GM13976 (cell line): Measurements from ENCODE around the gene MLKL.
"Not testable (repeated sequence)": the region's sequence is repeated elsewhere in the genome, so short reads cannot be mapped to it uniquely, and the experiment has no call there.

Source experiments
- DNase-seq: peaks from one replicate; pipeline ENCODE4 v3.0.0; 2012; ENCODE audit warnings: low spot score
- in situ Hi-C: fragments of 300-500 bp; cut with MboI; formaldehyde crosslinking; loops from one replicate; pipeline ENCODE4 v1.12.0; 2022; ENCODE audit warnings: low sequenced_read_pairs, mixed read lengths, inconsistent platforms; ENCODE audit not compliant: unreplicated experiment
- TF ChIP-seq, protein P1 (sequence below): IDR thresholded peaks from 2 replicates; pipeline ENCODE4 v1.5.1; 2012; ENCODE audit warnings: borderline replicate concordance, mild to moderate bottlenecking; ENCODE audit not compliant: insufficient read depth; ENCODE audit errors: extremely low read depth, missing control alignments, control extremely low read depth

The MLKL gene

DNA sequence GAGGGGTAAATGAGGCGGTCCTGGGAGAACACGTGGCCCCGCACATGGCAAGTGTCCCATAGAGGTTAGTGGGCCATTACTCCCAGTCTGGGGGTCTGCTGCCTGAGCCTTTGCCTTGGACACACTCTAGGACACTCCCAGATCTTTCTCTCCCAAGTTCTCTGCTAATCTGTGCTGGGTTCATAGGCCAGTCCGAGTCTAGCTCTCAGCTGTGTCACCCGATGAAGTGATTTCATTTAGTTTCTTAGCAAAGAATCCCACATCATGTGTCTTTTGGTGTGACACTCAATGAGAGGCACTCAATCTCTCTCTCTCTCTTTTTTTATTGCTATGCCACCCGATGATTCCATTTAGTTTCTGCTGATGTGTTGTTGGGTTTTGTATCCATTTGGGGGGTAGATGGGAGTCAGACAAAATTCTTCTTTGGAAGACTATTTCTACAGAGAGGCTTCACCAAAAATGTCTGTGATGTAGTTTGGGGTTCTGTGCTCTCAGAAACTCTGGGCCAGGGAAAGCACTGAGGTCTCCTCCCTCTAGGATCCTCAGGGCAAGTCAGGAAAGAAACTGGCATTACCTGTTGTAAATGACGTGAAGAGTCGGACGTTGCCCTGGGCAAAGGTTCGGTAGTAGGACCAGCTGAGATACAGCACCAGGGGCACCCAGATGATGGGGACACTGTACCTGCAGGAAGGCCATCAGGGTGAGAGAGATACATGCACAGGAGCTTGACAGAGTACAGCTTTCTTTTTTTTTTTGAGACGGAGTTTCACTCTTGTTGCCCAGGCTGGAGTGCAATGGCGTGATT is 25.2 kb upstream of the MLKL start:
- in situ Hi-C loops, result no loop called here

DNA sequence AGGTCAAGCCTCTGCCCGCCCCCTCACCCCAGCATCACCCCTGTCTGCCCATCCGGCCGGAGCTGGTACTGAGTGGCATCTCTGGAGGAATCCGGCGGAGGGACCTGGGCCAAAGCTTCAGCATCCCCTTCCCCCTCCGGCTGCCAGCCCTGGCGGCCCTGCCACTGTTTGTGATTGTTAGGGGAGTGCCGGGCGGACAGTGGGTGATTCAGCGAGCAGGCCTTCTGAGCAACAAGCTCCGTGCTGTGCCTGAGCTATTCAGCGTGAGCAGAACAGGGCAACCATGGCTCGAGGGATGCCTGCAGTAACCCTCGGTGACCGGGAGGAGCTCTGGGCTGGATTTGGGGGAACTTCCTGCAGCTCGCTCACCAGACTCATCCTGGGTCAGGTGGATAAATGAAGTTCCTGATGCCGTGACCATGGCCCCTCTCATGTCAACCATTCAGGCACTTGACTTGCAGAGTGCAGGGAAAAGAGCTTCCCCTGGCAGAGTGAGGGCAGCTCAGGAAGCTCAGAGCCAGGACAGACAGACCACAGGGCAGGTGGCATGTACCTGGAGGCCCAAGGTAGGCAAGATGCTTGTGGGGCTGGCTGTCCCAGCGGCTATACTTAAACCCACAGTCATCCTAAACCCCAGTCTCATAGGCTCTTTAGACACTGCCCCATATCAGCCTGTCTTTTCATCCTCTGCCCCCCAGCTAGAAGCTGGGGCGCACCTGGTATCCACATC is 24.3 kb upstream of the MLKL start:
- in situ Hi-C loops, result loop anchor here (25.0 kb wide), 2 partner anchors 137 to 387 kb away; partner anchors contain the start of gene LDHD
- no peak for DNase-seq
- TF ChIP-seq, protein P1, sequence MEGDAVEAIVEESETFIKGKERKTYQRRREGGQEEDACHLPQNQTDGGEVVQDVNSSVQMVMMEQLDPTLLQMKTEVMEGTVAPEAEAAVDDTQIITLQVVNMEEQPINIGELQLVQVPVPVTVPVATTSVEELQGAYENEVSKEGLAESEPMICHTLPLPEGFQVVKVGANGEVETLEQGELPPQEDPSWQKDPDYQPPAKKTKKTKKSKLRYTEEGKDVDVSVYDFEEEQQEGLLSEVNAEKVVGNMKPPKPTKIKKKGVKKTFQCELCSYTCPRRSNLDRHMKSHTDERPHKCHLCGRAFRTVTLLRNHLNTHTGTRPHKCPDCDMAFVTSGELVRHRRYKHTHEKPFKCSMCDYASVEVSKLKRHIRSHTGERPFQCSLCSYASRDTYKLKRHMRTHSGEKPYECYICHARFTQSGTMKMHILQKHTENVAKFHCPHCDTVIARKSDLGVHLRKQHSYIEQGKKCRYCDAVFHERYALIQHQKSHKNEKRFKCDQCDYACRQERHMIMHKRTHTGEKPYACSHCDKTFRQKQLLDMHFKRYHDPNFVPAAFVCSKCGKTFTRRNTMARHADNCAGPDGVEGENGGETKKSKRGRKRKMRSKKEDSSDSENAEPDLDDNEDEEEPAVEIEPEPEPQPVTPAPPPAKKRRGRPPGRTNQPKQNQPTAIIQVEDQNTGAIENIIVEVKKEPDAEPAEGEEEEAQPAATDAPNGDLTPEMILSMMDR, result no peak

More for the DNA sequence above, 25.2 kb upstream of the MLKL start:
- TF ChIP-seq, protein P1, result no peak
- DNase-seq, result no peak

DNA sequence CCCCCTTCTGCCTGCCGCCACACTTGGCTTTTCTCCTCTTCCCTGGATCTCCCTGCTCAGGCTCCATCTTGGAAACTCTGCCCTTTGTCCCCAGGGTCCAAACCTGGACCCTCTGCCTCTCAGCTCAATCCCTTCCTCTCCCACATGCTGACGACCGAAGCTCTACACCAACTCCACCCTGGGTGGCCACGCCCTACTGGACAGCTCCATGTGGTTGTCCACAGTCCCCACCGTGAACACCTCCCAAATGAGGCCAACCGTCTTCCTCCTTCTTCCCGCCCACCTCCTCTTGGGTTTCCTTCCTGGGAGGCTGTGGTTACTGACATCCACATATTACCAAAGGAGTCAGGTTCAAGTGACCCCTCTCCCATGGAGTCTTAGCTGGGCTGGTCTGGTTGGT is 22.6 kb upstream of the MLKL start:
- in situ Hi-C loops, result loop anchor here (25.0 kb wide), 2 partner anchors 139 to 389 kb away; partner anchors contain the start of gene LDHD
- DNase-seq, result no peak
- TF ChIP-seq, protein P1, result no peak

DNA sequence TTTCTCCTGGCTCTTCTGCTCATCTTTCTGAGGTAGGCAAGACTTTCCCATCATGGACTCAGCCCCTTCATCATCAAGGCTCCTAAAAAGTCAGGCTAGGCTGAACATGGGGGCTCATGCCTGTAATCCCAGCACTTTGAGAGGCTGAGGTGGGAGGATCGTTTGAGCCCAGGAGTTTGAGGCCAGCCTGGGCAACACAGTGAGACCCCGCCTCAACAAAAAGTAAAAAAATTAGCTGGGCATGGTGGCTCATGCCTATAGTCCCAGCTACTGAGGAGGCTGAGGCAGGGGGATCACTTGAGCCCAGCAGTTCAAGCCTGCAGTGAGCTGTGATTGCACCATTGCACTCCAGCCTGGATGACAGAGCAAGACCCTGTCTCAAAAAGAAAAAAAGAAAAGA is 21.5 kb upstream of the MLKL start:
- not testable (repeated sequence) for DNase-seq
- in situ Hi-C loops, result loop anchor here (25.0 kb wide), 2 partner anchors 140 to 390 kb away; partner anchors contain the start of gene LDHD

DNA sequence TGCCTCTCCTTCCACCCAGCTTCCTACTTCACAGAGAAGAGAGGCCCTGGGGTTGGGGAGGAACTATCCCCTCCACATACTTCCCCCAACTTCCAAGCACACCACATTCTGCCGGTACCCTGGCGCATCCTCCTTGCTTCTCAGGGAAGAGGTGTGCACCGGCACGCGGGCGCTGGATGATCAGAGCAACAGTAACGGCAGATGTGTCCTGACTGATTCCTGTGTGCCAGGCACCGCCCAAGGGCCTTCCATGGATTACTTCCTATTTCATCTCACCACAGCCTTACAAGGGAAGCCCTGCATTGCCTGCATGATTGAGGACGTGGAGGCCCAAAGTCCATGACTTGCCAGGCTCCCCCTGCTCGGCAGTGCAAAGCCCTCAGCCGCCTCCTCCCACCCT is 21.1 kb upstream of the MLKL start:
- TF ChIP-seq, protein P1, result no peak
- no peak for DNase-seq
- in situ Hi-C loops, result loop anchor here (25.0 kb wide), 2 partner anchors 141 to 391 kb away; partner anchors contain the start of gene LDHD

DNA sequence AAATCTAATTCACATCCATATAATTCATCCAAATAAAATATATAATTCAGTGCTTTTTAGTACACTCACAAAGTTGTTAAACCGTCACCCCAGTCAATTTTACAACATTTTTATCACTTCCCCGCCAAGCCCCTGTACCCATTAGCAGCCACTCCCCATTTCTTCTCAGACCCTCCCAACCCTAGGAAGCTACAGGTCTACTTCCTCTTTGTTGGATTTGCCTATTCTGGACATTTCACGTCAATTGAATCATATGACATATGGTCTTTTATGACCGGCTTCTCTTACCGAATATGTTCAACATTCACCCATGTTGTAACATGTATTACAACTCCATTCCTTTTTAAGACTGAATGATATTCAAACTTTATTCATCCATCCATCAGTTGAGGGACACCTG is 19.9 kb upstream of the MLKL start:
- TF ChIP-seq, protein P1, result no peak
- in situ Hi-C loops, result loop anchor here (25.0 kb wide), 2 partner anchors 142 to 392 kb away; partner anchors contain the start of gene LDHD
- no peak for DNase-seq
